Psoas muscle (tissue), 8 donors: Measurements from ENCODE around the gene CD14. TPM values are rescaled to one million over a fixed set of nuclear protein-coding genes. Genes with fewer than 3 reads are reported as not detected.
A peak's percentile ranks its signal among the peaks of the same experiment; 100 is the strongest.
"Not testable (repeated sequence)": the region's sequence is repeated elsewhere in the genome, so short reads cannot be mapped to it uniquely, and the experiment has no call there.

ENCODE experiments used
- ATAC-seq, 4 donors: fragments of 200-7000 bp; cut with Tn5 transposase; one replicate each; pipeline ENCODE4 v1.9.1; 2020; ENCODE audit warnings: moderate library complexity in 3 of 4, mild to moderate bottlenecking in 2 of 4
- DNase-seq, 2 donors: peaks; one replicate each; pipeline ENCODE4 v3.0.0-alpha.2; 2020
- H3K27ac ChIP-seq: fragments of 200-600 bp; one replicate; pipeline ENCODE4 v1.8.0; 2022
- H3K27me3 ChIP-seq, 3 donors: fragments of 200-600 bp in 1 of 3; one replicate each; pipeline versions ENCODE4 v1.6.1 to v1.8.0; 2013 to 2022; ENCODE audit warnings: low read length in 2 of 3, mild to moderate bottlenecking in 2 of 3, moderate library complexity in 1 of 3; ENCODE audit not compliant: insufficient read depth in 3 of 3
- H3K36me3 ChIP-seq, 2 donors: fragments of 200-600 bp in 1 of 2; one replicate each; pipeline versions ENCODE4 v1.6.1 to v1.8.0; 2013 to 2022; ENCODE audit warnings: low read depth in 1 of 2, mild to moderate bottlenecking in 1 of 2, moderate library complexity in 1 of 2; ENCODE audit not compliant: insufficient read depth in 1 of 2
- H3K4me1 ChIP-seq: fragments of 200-600 bp; one replicate; pipeline ENCODE4 v1.8.0; 2022
- H3K4me3 ChIP-seq: fragments of 200-600 bp; one replicate; pipeline ENCODE4 v1.8.0; 2022; ENCODE audit warnings: mild to moderate bottlenecking
- H3K9me3 ChIP-seq: fragments of 200-600 bp; one replicate; pipeline ENCODE4 v1.8.0; 2022
- CTCF ChIP-seq: fragments of 200-600 bp; IDR thresholded peaks from one replicate; pipeline ENCODE4 v1.8.0; 2022; ENCODE audit warnings: antibody characterized with exemption
- WGBS, 3 donors: extraction: QIAGEN DNeasy Blood & Tissue Kit; methylation state at CpG; one replicate each; pipeline versions ENCODE4 v1.1.6 to v1.1.7; 2013; 5-methylcytosine and 5-hydroxymethylcytosine counted together
- intact Hi-C, 2 donors: fragments of 100-400 bp; cut with DNase I; formaldehyde crosslinking; loops; one replicate each; pipeline versions ENCODE4 v1.11.0 to v1.14.2; 2022
- polyA plus RNA-seq, 3 donors: library from polyadenylated mRNA; stranded (reverse); fragments of 200-250 nt; gene quantifications; one replicate each; pipeline ENCODE4 v1.2.3, GENCODE V29; 2013
- total RNA-seq, 4 donors: library from RNA; stranded (reverse); fragmentation: NEBNext Ultra II Directional in 2 of 4; extraction: Animal tissue kit (Norgen Biotek cat#: 25700) in 2 of 4; gene quantifications; one replicate each; pipeline versions ENCODE4 v1.2.1 to v1.2.4, GENCODE V29; 2021 to 2023
- donor health status: healthy with polysubstance abuse.
- donor health status: DM: no; HTN: no; CAD: no; lungs with moderate emphysema.
- donor health status: Bipolar disorder and iron deficiency.
- donor health status: healthy.
- donor health status: DM: yes; HTN: yes; CAD: no.
- donor health status: DM: no; HTN: no; CAD: no.
- donor health status: DM: no; HTN: no; CAD: no.
- donor health status: DM: yes; HTN: yes; CAD: no.

CD14 gene
- total and polyA plus RNA-seq, 7 donors = 4.9 to 43.9 (median 13.9) TPM

- H3K27ac ChIP-seq = peak overlapping the region; percentile 34
- H3K4me1 ChIP-seq = no peaks in the 10 kb centered on the region
- DNase-seq (no peak), ATAC-seq (peak; percentile 75 to 92 (median 83))
- no peak for TF ChIP-seq CTCF
- no peaks in the 10 kb centered on the region for H3K27me3 ChIP-seq
- intact Hi-C loops = loop anchor here in 1 of 2 donors (5.0 kb wide), 1 partner anchor 37 kb away; the partner anchor contains the start of gene CD14
- WGBS, 3 donors = 49 to 58% (median 57%) methylated on average over 5 of the region's 5 CpGs
- no peaks in the 10 kb centered on the region for H3K9me3 ChIP-seq
- no peak overlapping the region for H3K4me3 ChIP-seq
- no peaks in the 10 kb centered on the region for H3K36me3 ChIP-seq
Observed at GRCh38 chr5:140595538-140596300, 37.3 kb downstream of the CD14 start.

GRCh38 chr5:140594169-140594568 is 38.8 kb downstream of the CD14 start:
- Histone ChIP-seq H3K4me3 (no peak overlapping the region), H3K36me3 (no peaks in the 10 kb centered on the region), H3K27ac (no peak overlapping the region), H3K27me3 (no peaks in the 10 kb centered on the region), H3K9me3 (no peaks in the 10 kb centered on the region), H3K4me1 (no peaks in the 10 kb centered on the region)
- ATAC-seq = no peak
- no peak for DNase-seq
- intact Hi-C loops = no loop called here
- no peak for TF ChIP-seq CTCF
- 79 to 86% (median 79%) methylated on average over 6 of the region's 6 CpGs for WGBS, 3 donors

- H3K4me3 ChIP-seq, DNase-seq, H3K36me3 ChIP-seq, ATAC-seq, intact Hi-C loops, H3K27ac ChIP-seq, H3K9me3 ChIP-seq, H3K27me3 ChIP-seq: not testable (repeated sequence)
- 49 to 68% (median 54%) methylated on average over 7 to 12 of the region's 14 CpGs for WGBS, 3 donors
- H3K4me1 ChIP-seq = peaks cover 11% of the 10 kb centered on the region
Observed at GRCh38 chr5:140593070-140593469, 39.9 kb downstream of the CD14 start.

GRCh38 chr5:140591747-140592372 is 41.1 kb downstream of the CD14 start:
- Histone ChIP-seq H3K4me1 (peaks cover 11% of the 10 kb centered on the region), H3K9me3 (no peaks in the 10 kb centered on the region), H3K4me3 (no peak overlapping the region), H3K36me3 (no peaks in the 10 kb centered on the region), H3K27ac (no peak overlapping the region), H3K27me3 (no peaks in the 10 kb centered on the region)
- no peak for DNase-seq
- peak in 1 of 4 donors; percentile 30 for ATAC-seq
- no peak for TF ChIP-seq CTCF
- WGBS, 3 donors = 68 to 72% (median 69%) methylated on average over 5 of the region's 5 CpGs
- intact Hi-C loops = no loop called here

- ATAC-seq = no peak
- 77 to 87% (median 85%) methylated on average over 7 of the region's 7 CpGs for WGBS, 3 donors
- no peak overlapping the region for H3K4me3 ChIP-seq
Observed at GRCh38 chr5:140590861-140591260, 42.1 kb downstream of the CD14 start.

More at GRCh38 chr5:140590861-140591260, 42.1 kb downstream of the CD14 start:
- no peak for DNase-seq
- no peak for TF ChIP-seq CTCF
- Histone ChIP-seq H3K36me3 (no peaks in the 10 kb centered on the region), H3K4me1 (peaks cover 11% of the 10 kb centered on the region), H3K27ac (no peak overlapping the region), H3K27me3 (no peaks in the 10 kb centered on the region), H3K9me3 (no peaks in the 10 kb centered on the region)
- intact Hi-C loops = no loop called here
